Neuronal stem cell (in vitro differentiated cells): ENCODE data around the gene CD48.

Experiments
- DNase-seq: peaks from one replicate; pipeline ENCODE4 v3.0.0-alpha.2; 2013; ENCODE audit warnings: low spot score
- H2AFZ ChIP-seq: one replicate; pipeline ENCODE4 v1.6.1; 2013; ENCODE audit warnings: mild to moderate bottlenecking, low read length, inconsistent platforms
- H2AK5ac ChIP-seq: 2 replicates; pipeline ENCODE4 v1.6.1; 2013; ENCODE audit warnings: low read depth, mild to moderate bottlenecking, inconsistent platforms, low read length, moderate library complexity, mixed read lengths
- H2BK120ac ChIP-seq: 2 replicates; pipeline ENCODE4 v1.6.1; 2013; ENCODE audit warnings: low read depth, mild to moderate bottlenecking, inconsistent platforms, low read length, moderate library complexity, mixed read lengths
- H2BK12ac ChIP-seq: one replicate; pipeline ENCODE4 v1.6.1; 2013; ENCODE audit warnings: low read length, inconsistent platforms
- H2BK15ac ChIP-seq: 2 replicates; pipeline ENCODE4 v1.6.1; 2013; ENCODE audit warnings: mild to moderate bottlenecking, low read length, inconsistent platforms, mixed read lengths
- H2BK5ac ChIP-seq: one replicate; pipeline ENCODE4 v1.6.1; 2013; ENCODE audit warnings: inconsistent platforms, mild to moderate bottlenecking, low read length, moderate library complexity
- H3K14ac ChIP-seq: one replicate; pipeline ENCODE4 v1.6.1; 2013; ENCODE audit warnings: low read length, inconsistent platforms
- H3K18ac ChIP-seq: 2 replicates; pipeline ENCODE4 v1.6.1; 2013; ENCODE audit warnings: low read length, inconsistent platforms
- H3K23ac ChIP-seq: 2 replicates; pipeline ENCODE4 v1.6.1; 2013; ENCODE audit warnings: low read depth, mild to moderate bottlenecking, mixed read lengths, low read length, inconsistent platforms; ENCODE audit not compliant: poor library complexity
- H3K27ac ChIP-seq: replicated peaks from 3 replicates; pipeline ENCODE4 v1.5.1; 2013; ENCODE audit warnings: low read length, inconsistent platforms
- H3K27me3 ChIP-seq, 3 experiments: 2 replicates each; pipeline ENCODE4 v1.6.1; 2013; ENCODE audit warnings: low read length in 3 of 3, mild to moderate bottlenecking in 2 of 3, inconsistent platforms in 1 of 3, low read depth in 1 of 3, mixed read lengths in 1 of 3, moderate library complexity in 1 of 3; ENCODE audit not compliant: control insufficient read depth in 3 of 3, insufficient read depth in 3 of 3
- H3K36me3 ChIP-seq, 2 donors: replicated peaks in 1 of 2; 2 replicates each; pipeline ENCODE4 v1.6.1; 2013; ENCODE audit warnings: low read length in 2 of 2; ENCODE audit not compliant: control insufficient read depth in 2 of 2, insufficient read depth in 2 of 2
- H3K4ac ChIP-seq: 2 replicates; pipeline ENCODE4 v1.6.1; 2013; ENCODE audit warnings: inconsistent platforms, mild to moderate bottlenecking, low read length, moderate library complexity
- H3K4me1 ChIP-seq, 2 donors: 1 replicate in 1 of 2; 2 replicates in 1 of 2; pipeline ENCODE4 v1.6.1; 2013; ENCODE audit warnings: low read length in 2 of 2, low read depth in 1 of 2; ENCODE audit not compliant: control insufficient read depth in 2 of 2, insufficient read depth in 1 of 2
- H3K4me2 ChIP-seq: one replicate; pipeline ENCODE4 v1.6.1; 2013; ENCODE audit warnings: mild to moderate bottlenecking, low read length, inconsistent platforms; ENCODE audit not compliant: insufficient read depth, poor library complexity, severe bottlenecking
- H3K4me3 ChIP-seq, 2 donors: 2 replicates each; pipeline ENCODE4 v1.5.1; 2013; ENCODE audit warnings: low read length in 2 of 2, mild to moderate bottlenecking in 2 of 2, inconsistent platforms in 1 of 2, moderate library complexity in 1 of 2
- H3K79me1 ChIP-seq: one replicate; pipeline ENCODE4 v1.6.1; 2013; ENCODE audit warnings: low read depth, mild to moderate bottlenecking, inconsistent platforms, low read length, moderate library complexity
- H3K9ac ChIP-seq: one replicate; pipeline ENCODE4 v1.6.1; 2013; ENCODE audit warnings: mild to moderate bottlenecking, low read depth, low read length, inconsistent platforms; ENCODE audit not compliant: poor library complexity
- H3K9me3 ChIP-seq, 2 donors: replicated peaks in 1 of 2; 2 replicates each; pipeline versions ENCODE3 to v1.6.1; 2013; ENCODE audit warnings: low read length in 2 of 2, mild to moderate bottlenecking in 2 of 2, inconsistent platforms in 1 of 2, low read depth in 1 of 2, mixed read lengths in 1 of 2, moderate library complexity in 1 of 2; ENCODE audit not compliant: control insufficient read depth in 2 of 2, insufficient read depth in 1 of 2
- H4K8ac ChIP-seq: one replicate; pipeline ENCODE4 v1.6.1; 2013; ENCODE audit warnings: low read depth, mild to moderate bottlenecking, inconsistent platforms, low read length, moderate library complexity
- H4K91ac ChIP-seq: one replicate; pipeline ENCODE4 v1.6.1; 2013; ENCODE audit warnings: low read length, low read depth, mild to moderate bottlenecking, inconsistent platforms; ENCODE audit not compliant: poor library complexity
- WGBS, 2 donors: extraction: QIAGEN DNeasy Blood & Tissue Kit; methylation state at CpG; one replicate each; pipeline ENCODE4 v1.1.7; 2013; ENCODE audit warnings: missing lambda C conversion rate in 2 of 2, mixed read lengths in 1 of 2; ENCODE audit not compliant: insufficient read length in 2 of 2, insufficient replicate concordance in 1 of 2; ENCODE audit errors: extremely low coverage in 2 of 2; 5-methylcytosine and 5-hydroxymethylcytosine counted together

The CD48 gene

GRCh38 chr1:160720356-160721085 is 8.9 kb upstream of the CD48 start:
- no peak overlapping the region for H2BK120ac ChIP-seq
- H3K9ac ChIP-seq = no peak overlapping the region
- H3K4me1 ChIP-seq = peaks cover 0 to 2% of the 10 kb centered on the region in 2 donors
- DNase-seq = no peak
- no peak overlapping the region for H2AK5ac ChIP-seq
- no peak overlapping the region for H3K14ac ChIP-seq
- peaks cover 0 to 13% (median 0%) of the 10 kb centered on the region in 3 experiments for H3K27me3 ChIP-seq
- H3K4ac ChIP-seq = no peak overlapping the region
- no peak overlapping the region for H2BK5ac ChIP-seq
- no peak overlapping the region for H2BK12ac ChIP-seq
- H4K8ac ChIP-seq = no peak overlapping the region
- no peak overlapping the region for H4K91ac ChIP-seq
- no peak overlapping the region for H3K27ac ChIP-seq
- no peak overlapping the region for H3K4me3 ChIP-seq
- no CpG with 5 or more reads among the region's 3 CpGs for WGBS, 2 donors
- no peak overlapping the region for H3K18ac ChIP-seq
- H2BK15ac ChIP-seq = no peak overlapping the region
- H3K4me2 ChIP-seq = no peak overlapping the region
- no peak overlapping the region for H2AFZ ChIP-seq
- no peaks in the 10 kb centered on the region for H3K9me3 ChIP-seq
- H3K79me1 ChIP-seq = no peaks in the 10 kb centered on the region
- no peaks in the 10 kb centered on the region for H3K36me3 ChIP-seq
- no peak overlapping the region for H3K23ac ChIP-seq

DNA sequence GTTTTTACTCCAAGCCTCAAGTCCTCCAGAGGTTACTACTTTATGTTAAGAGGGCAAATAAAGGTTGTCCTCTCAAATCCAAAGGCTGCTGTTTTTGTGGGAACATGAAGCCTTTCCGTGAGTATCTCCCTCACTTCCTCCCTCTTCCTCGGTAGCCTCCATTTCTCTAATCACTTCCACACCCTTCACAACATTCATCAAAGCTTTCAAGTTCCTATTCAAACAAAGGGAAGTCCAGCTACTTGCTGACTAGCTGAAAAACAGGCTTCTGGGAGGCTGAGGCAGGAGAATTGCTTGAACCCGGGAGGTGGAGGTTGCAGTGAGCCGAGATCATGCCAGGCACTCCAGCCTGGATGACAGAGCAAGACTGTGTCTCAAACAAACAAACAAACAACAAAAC is 6.6 kb upstream of the CD48 start:
- Histone ChIP-seq H2BK5ac (no peak overlapping the region), H3K79me1 (no peaks in the 10 kb centered on the region), H3K27me3 (peaks cover 0 to 10% (median 0%) of the 10 kb centered on the region in 3 experiments), H3K9me3 (no peaks in the 10 kb centered on the region), H3K36me3 (no peaks in the 10 kb centered on the region), H3K14ac (no peak overlapping the region), H4K91ac (no peak overlapping the region), H3K18ac (no peak overlapping the region), H4K8ac (no peak overlapping the region), H3K27ac (no peak overlapping the region), H3K23ac (no peak overlapping the region), H3K9ac (no peak overlapping the region), H2AFZ (no peak overlapping the region), H3K4ac (no peak overlapping the region), H2AK5ac (no peak overlapping the region), H2BK15ac (no peak overlapping the region), H3K4me2 (no peak overlapping the region), H3K4me3 (no peak overlapping the region), H2BK120ac (no peak overlapping the region), H2BK12ac (no peak overlapping the region), H3K4me1 (peaks cover 0 to 2% of the 10 kb centered on the region in 2 donors)
- no peak for DNase-seq
- WGBS, 2 donors = 100% methylated on average over 1 of the region's 4 CpGs; no CpG with 5 or more reads in 1 of the 2 donors

- Histone ChIP-seq H3K18ac (no peak overlapping the region), H3K9me3 (no peaks in the 10 kb centered on the region), H3K79me1 (no peaks in the 10 kb centered on the region), H2BK5ac (no peak overlapping the region), H2BK120ac (no peak overlapping the region), H2BK12ac (no peak overlapping the region), H3K4me1 (no peaks in the 10 kb centered on the region), H2BK15ac (no peak overlapping the region), H3K9ac (no peak overlapping the region), H2AK5ac (no peak overlapping the region), H3K4me3 (no peak overlapping the region), H3K4ac (no peak overlapping the region), H4K91ac (no peak overlapping the region), H3K27ac (no peak overlapping the region), H3K27me3 (peaks cover 0 to 10% (median 0%) of the 10 kb centered on the region in 3 experiments), H3K36me3 (no peaks in the 10 kb centered on the region), H2AFZ (no peak overlapping the region), H3K14ac (no peak overlapping the region), H3K4me2 (no peak overlapping the region), H4K8ac (no peak overlapping the region), H3K23ac (no peak overlapping the region)
- no CpG with 5 or more reads among the region's 5 CpGs for WGBS, 2 donors
- no peak for DNase-seq
Observed at GRCh38 chr1:160717306-160717705, 5.7 kb upstream of the CD48 start.

GRCh38 chr1:160716013-160716412 is 4.4 kb upstream of the CD48 start:
- H3K18ac ChIP-seq = no peak overlapping the region
- no peak overlapping the region for H2AK5ac ChIP-seq
- no peaks in the 10 kb centered on the region for H3K4me1 ChIP-seq
- no peak overlapping the region for H2AFZ ChIP-seq
- no peak overlapping the region for H3K4ac ChIP-seq
- no peak overlapping the region for H2BK12ac ChIP-seq
- H3K14ac ChIP-seq = no peak overlapping the region
- no peak overlapping the region for H4K91ac ChIP-seq
- H3K79me1 ChIP-seq = no peaks in the 10 kb centered on the region
- no peak overlapping the region for H3K4me3 ChIP-seq
- H3K4me2 ChIP-seq = no peak overlapping the region
- no peak overlapping the region for H2BK120ac ChIP-seq
- no peak overlapping the region for H3K9ac ChIP-seq
- no peak overlapping the region for H2BK15ac ChIP-seq
- H3K9me3 ChIP-seq = no peaks in the 10 kb centered on the region
- no peak overlapping the region for H2BK5ac ChIP-seq
- WGBS, 2 donors = no CpG with 5 or more reads among the region's 1 CpG
- H3K27me3 ChIP-seq = peaks cover 0 to 15% (median 0%) of the 10 kb centered on the region in 3 experiments
- H3K23ac ChIP-seq = no peak overlapping the region
- no peak overlapping the region for H3K27ac ChIP-seq
- no peak overlapping the region for H4K8ac ChIP-seq
- DNase-seq = no peak
- no peaks in the 10 kb centered on the region for H3K36me3 ChIP-seq
